BJ (cell line): Measurements from ENCODE around the gene ASB8. TPM values are rescaled to one million over a fixed set of nuclear protein-coding genes. Genes with fewer than 3 reads are reported as not detected.

Source experiments
- CTCF ChIA-PET: fragments of 350-600 bp; formaldehyde crosslinking; extraction: SDS; loops from one replicate; lab custom pipeline; 2021; ENCODE audit warnings: antibody characterized with exemption, inconsistent platforms; lab: Yijun Ruan, JAX
- POLR2A ChIA-PET: fragments of 300-600 bp; sonication (Branson Sonifier 250); formaldehyde crosslinking; extraction: SDS; loops from one replicate; lab custom pipeline; 2021; ENCODE audit warnings: antibody characterized with exemption; lab: Charles Lee
- DNase-seq: peaks from one replicate; pipeline ENCODE4 v3.0.0-alpha.2; 2011; ENCODE audit warnings: low read depth
- H3K27me3 ChIP-seq: 2 replicates; pipeline ENCODE4 v1.6.0; 2011; ENCODE audit warnings: low read length; ENCODE audit not compliant: control insufficient read depth, insufficient read depth
- H3K36me3 ChIP-seq: 2 replicates; pipeline ENCODE4 v1.5.1; 2011; ENCODE audit warnings: low read length; ENCODE audit not compliant: control insufficient read depth, insufficient read depth
- H3K4me3 ChIP-seq: 2 replicates; pipeline ENCODE4 v1.5.1; 2011; ENCODE audit warnings: low read depth, mild to moderate bottlenecking, control low read depth, low read length
- CTCF ChIP-seq: IDR thresholded peaks from 2 replicates; pipeline ENCODE4 v1.5.1; 2011; ENCODE audit warnings: low read depth, mild to moderate bottlenecking, control low read depth, inconsistent platforms, low read length, moderate library complexity; ENCODE audit not compliant: insufficient read depth
- polyA minus RNA-seq: library from RNA; depleted of rRNA, polyadenylated mRNA; stranded (reverse); fragments of >200 nt; gene quantifications from 2 replicates; pipeline ENCODE4 v1.2.3, GENCODE V29; 2011; rRNA and poly(A)+ RNA removed
- polyA plus RNA-seq: library from polyadenylated mRNA; depleted of rRNA; stranded (reverse); fragments of >200 nt; gene quantifications from 2 replicates; pipeline ENCODE4 v1.2.3, GENCODE V29; 2011; rRNA removed

ASB8 gene, protein sequence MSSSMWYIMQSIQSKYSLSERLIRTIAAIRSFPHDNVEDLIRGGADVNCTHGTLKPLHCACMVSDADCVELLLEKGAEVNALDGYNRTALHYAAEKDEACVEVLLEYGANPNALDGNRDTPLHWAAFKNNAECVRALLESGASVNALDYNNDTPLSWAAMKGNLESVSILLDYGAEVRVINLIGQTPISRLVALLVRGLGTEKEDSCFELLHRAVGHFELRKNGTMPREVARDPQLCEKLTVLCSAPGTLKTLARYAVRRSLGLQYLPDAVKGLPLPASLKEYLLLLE
- polyA plus RNA-seq (31.1 and 34.4 TPM in 2 replicates), polyA minus RNA-seq (23.6 and 37.5 TPM in 2 replicates)

DNA sequence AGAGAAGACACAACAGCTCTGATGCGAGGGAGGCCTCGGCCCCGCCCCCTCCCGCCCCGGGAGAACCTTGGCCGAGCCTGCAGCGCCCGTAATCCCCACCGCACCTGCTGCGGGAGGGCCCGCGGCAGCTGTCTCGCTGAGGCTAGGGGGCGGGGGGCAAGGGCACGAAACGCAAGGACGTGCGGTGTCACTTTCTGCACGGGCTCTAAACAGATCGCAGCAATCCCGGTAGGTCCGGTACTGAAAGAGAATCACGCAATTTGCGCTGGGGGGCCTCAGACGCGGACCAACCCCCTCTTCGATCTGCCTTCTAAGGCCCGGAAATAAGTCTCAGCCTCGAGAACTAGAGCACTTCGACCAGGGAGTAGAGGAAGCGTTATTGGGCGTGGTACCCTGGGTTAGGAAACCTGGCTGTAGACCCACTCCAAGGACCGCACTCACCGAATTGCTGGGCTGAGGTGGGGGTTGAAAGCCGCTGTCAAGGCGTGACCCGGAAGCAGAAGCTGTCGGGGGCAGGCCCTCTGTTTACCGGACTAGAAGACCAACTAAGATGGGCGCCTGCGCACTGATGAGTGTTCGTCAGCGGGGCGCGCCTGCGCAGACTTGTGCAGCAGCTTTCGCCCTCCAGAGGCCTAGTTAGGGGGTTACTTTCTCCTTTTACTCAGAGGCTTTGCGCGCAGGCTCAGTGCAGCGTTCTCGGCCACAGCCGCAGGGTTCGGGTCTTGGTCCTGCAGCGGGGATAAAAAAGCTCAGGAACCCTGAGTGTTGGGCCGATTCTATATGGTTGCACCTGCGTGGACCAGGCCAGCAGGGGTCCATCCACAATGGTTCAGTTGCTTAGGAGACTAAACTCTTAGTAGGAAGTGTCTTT lies at the start of gene ASB8:
ASB8 (minus strand) TSS at position 498 of the 871 bp plus-strand sequence. CDS start 4,019 bp downstream, outside the sequence.
- ChIA-PET POLR2A (interaction anchor here (0.5 to 1.0 kb wide), 2 partner anchors 10 to 451 kb away, joined by 3 read pairs; partner anchors contain the start of gene RPAP3), CTCF (interaction anchor here (0.6 to 1.7 kb wide), 8 partner anchors 9 to 194 kb away, joined by 3 to 7 read pairs (median 3); partner anchors contain the start of genes CCDC184 and TMEM106C)
- H3K4me3 ChIP-seq = peak within 1 kb of the TSS; percentile 96
- H3K27me3 ChIP-seq = no peaks in the 10 kb centered on the region
- peak; percentile 54 for TF ChIP-seq CTCF
- no peaks in the 10 kb centered on the region for H3K36me3 ChIP-seq
- DNase-seq = peak; percentile 91

DNA sequence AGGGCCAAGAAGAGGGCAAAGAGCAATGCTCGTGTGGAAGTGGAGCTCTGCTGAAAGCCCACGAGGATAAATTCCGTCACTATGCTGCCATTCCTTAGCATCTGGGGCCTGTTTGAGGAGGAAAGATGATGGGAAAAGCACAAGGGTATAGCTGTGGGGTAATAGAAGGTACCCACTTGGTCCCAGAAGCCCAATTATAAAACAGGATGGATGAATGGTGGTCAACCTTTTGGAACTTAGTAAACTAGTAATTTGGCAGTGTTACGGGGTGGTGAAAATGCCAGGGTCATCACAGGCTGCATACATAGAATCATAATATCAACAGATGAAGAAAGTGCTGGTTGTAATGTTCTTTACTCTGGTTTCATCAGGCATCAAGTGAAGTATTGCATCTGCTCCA lies 45.9 kb upstream of the ASB8 start, which contains the start of gene OR10AD1:
OR10AD1 (minus strand) TSS at position 101 of the 400 bp plus-strand sequence; CDS start at position 101, 0 bp downstream.
- CTCF ChIA-PET = no interaction called here
- POLR2A ChIA-PET = no interaction called here
- no peaks in the 10 kb centered on the region for H3K27me3 ChIP-seq
- DNase-seq = no peak
- TF ChIP-seq CTCF = no peak
- H3K36me3 ChIP-seq = no peaks in the 10 kb centered on the region
- no peak within 1 kb of the TSS for H3K4me3 ChIP-seq

- TF ChIP-seq CTCF = no peak
- Histone ChIP-seq H3K4me3 (no peak overlapping the region), H3K36me3 (no peaks in the 10 kb centered on the region), H3K27me3 (no peaks in the 10 kb centered on the region)
- ChIA-PET POLR2A (no interaction called here), CTCF (no interaction called here)
- DNase-seq = no peak
Measured at GRCh38 chr12:48202766-48203165, 45.5 kb upstream of the ASB8 start.

DNA sequence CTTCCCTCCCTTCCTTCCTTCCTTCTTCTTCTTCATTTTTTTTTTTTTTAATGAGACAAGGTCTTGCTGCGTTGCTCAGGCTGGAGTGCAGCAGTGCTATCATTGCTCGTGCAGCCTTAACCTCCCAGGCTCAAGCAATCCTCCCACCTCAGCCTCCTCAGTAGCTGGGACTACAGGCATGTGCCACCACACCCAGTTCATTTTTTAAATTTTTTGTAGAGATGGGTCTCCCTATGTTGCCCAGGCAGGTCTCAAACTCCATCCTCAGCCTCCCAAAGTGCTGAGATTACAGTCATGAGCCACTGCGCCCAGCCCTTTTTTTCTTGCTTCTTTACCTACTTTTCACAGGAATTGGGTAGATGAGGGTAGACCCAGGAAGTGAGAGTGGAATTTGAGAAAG lies 44.2 kb upstream of the ASB8 start:
- no peak for TF ChIP-seq CTCF
- POLR2A ChIA-PET = no interaction called here
- no peaks in the 10 kb centered on the region for H3K36me3 ChIP-seq
- CTCF ChIA-PET = interaction anchor here (0.6 kb wide), 1 partner anchor 166 kb away, joined by 3 read pairs; no protein-coding TSS in a partner anchor
- no peak overlapping the region for H3K4me3 ChIP-seq
- no peak for DNase-seq
- H3K27me3 ChIP-seq = no peaks in the 10 kb centered on the region

DNA sequence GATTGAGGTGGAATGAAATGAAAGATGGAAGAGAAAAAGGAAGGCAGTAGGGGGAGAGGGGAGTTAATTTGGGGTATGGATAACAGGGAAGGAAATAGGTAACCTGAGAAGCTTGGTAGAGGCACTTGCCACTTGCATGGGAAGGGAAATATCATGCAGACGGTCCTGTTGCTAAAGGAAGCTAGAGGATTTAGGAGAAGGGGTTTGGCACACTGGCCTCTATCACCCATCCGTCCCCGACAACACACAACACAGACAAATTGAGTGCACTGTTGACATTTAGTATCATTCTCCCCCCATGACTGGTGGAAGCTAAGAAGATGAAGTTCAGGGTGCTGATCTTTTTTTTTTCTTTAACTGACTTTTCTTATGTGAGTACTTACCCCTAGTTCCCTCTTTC lies 43.8 kb upstream of the ASB8 start:
- H3K27me3 ChIP-seq = no peaks in the 10 kb centered on the region
- H3K4me3 ChIP-seq = no peak overlapping the region
- ChIA-PET CTCF (no interaction called here), POLR2A (no interaction called here)
- DNase-seq = no peak
- TF ChIP-seq CTCF = no peak
- H3K36me3 ChIP-seq = no peaks in the 10 kb centered on the region
